A673 (cell line): ENCODE measurements around the gene NAXD. TPM values are rescaled to one million over a fixed set of nuclear protein-coding genes. Genes with fewer than 3 reads are reported as not detected.

Experiments
- BruUV-seq: library from RNA; stranded (reverse); fragments of 400-500 nt; replicated peaks from 2 replicates; lab custom pipeline; 2021; lab: Mats Ljungman, UMichigan
- CTCF ChIA-PET: fragments of 300-600 bp; sonication (Branson Sonifier 250); formaldehyde crosslinking; loops from one replicate; lab custom pipeline; 2022; ENCODE audit warnings: antibody characterized with exemption; lab: Charles Lee
- POLR2A ChIA-PET: fragments of 300-600 bp; sonication (Branson Sonifier 250); formaldehyde crosslinking; loops from one replicate; lab custom pipeline; 2022; ENCODE audit warnings: antibody characterized with exemption; ENCODE audit not compliant: low non-redundant PET; lab: Charles Lee
- DNase-seq: peaks from one replicate; pipeline ENCODE4 v3.0.0-alpha.2; 2015; ENCODE audit warnings: low spot score
- H3K27ac ChIP-seq: fragments of 200-600 bp; sonication (generic); 2 replicates; pipeline ENCODE4 v1.5.1; 2016; ENCODE audit warnings: mixed run types, low read depth, mild to moderate bottlenecking, mixed read lengths, antibody characterized with exemption, low read length; ENCODE audit not compliant: poor library complexity, severe bottlenecking
- H3K27me3 ChIP-seq: fragments of 200-600 bp; sonication (generic); replicated peaks from 2 replicates; pipeline ENCODE4 v1.6.1; 2017; ENCODE audit warnings: mixed run types, low read depth, mild to moderate bottlenecking, mixed read lengths, antibody characterized with exemption, low read length; ENCODE audit not compliant: insufficient read depth, poor library complexity
- H3K36me3 ChIP-seq: fragments of 200-600 bp; sonication (generic); 2 replicates; pipeline ENCODE4 v1.6.1; 2016; ENCODE audit warnings: mixed run types, mild to moderate bottlenecking, mixed read lengths, antibody characterized with exemption, low read length; ENCODE audit not compliant: insufficient read depth, poor library complexity, severe bottlenecking
- H3K4me1 ChIP-seq: fragments of 200-600 bp; sonication (generic); 2 replicates; pipeline ENCODE4 v1.6.1; 2017; ENCODE audit warnings: mixed run types, mild to moderate bottlenecking, mixed read lengths, antibody characterized with exemption, low read length; ENCODE audit not compliant: insufficient read depth, poor library complexity, severe bottlenecking
- H3K4me3 ChIP-seq: fragments of 200-600 bp; sonication (generic); 2 replicates; pipeline ENCODE4 v1.5.1; 2016; ENCODE audit warnings: low read depth, mixed run types, mild to moderate bottlenecking, mixed read lengths, low read length; ENCODE audit not compliant: poor library complexity, severe bottlenecking
- H3K9me3 ChIP-seq: fragments of 200-600 bp; sonication (generic); 2 replicates; pipeline ENCODE4 v1.6.1; 2016; ENCODE audit warnings: mixed run types, low read depth, mild to moderate bottlenecking, mixed read lengths, antibody characterized with exemption, low read length; ENCODE audit not compliant: poor library complexity, severe bottlenecking
- EZH2 ChIP-seq: fragments of 200-600 bp; sonication (generic); IDR thresholded peaks from 2 replicates; pipeline ENCODE4 v1.6.1; 2017; ENCODE audit warnings: borderline replicate concordance, low read depth, mild to moderate bottlenecking, mixed read lengths, antibody characterized with exemption, low read length; ENCODE audit not compliant: poor library complexity, severe bottlenecking
- intact Hi-C: fragments of 100-400 bp; cut with micrococcal nuclease; formaldehyde crosslinking; loops from one replicate; pipeline ENCODE4 v1.10.0; 2022; ENCODE audit not compliant: unreplicated experiment
- total RNA-seq: library from RNA; stranded (reverse); gene quantifications from 2 replicates; pipeline ENCODE4 v1.2.3, GENCODE V29; 2021
- TF ChIP-seq, protein P1 (sequence below): fragments of 300-800, 200-600 bp; sonication (generic); conservative IDR thresholded peaks from 2 replicates; pipeline ENCODE4 v1.5.1; 2017; ENCODE audit warnings: low read depth, mild to moderate bottlenecking, antibody characterized with exemption, low read length, moderate library complexity, mixed read lengths

The NAXD gene
- total RNA-seq, 1 experiment from 2014 or later: 27.9 TPM

- ChIA-PET POLR2A (no interaction called here), CTCF (no interaction called here)
- no peak overlapping the region for H3K27ac ChIP-seq
- TF ChIP-seq, protein P1, sequence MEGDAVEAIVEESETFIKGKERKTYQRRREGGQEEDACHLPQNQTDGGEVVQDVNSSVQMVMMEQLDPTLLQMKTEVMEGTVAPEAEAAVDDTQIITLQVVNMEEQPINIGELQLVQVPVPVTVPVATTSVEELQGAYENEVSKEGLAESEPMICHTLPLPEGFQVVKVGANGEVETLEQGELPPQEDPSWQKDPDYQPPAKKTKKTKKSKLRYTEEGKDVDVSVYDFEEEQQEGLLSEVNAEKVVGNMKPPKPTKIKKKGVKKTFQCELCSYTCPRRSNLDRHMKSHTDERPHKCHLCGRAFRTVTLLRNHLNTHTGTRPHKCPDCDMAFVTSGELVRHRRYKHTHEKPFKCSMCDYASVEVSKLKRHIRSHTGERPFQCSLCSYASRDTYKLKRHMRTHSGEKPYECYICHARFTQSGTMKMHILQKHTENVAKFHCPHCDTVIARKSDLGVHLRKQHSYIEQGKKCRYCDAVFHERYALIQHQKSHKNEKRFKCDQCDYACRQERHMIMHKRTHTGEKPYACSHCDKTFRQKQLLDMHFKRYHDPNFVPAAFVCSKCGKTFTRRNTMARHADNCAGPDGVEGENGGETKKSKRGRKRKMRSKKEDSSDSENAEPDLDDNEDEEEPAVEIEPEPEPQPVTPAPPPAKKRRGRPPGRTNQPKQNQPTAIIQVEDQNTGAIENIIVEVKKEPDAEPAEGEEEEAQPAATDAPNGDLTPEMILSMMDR: no peak
- no peak for TF ChIP-seq EZH2
- H3K36me3 ChIP-seq: no peaks in the 10 kb centered on the region
- intact Hi-C loops: loop anchor here (5.0 to 10.0 kb wide), 2 partner anchors 325 to 632 kb away; partner anchors contain the start of gene ANKRD10
- no peaks in the 10 kb centered on the region for H3K9me3 ChIP-seq
- no peaks in the 10 kb centered on the region for H3K27me3 ChIP-seq
- BruUV-seq: no TSS peak
- DNase-seq: no peak
- no peaks in the 10 kb centered on the region for H3K4me1 ChIP-seq
- no peak overlapping the region for H3K4me3 ChIP-seq
These were observed 25.5 kb upstream of the NAXD start for GRCh38 chr13:110589793-110590390.

DNA sequence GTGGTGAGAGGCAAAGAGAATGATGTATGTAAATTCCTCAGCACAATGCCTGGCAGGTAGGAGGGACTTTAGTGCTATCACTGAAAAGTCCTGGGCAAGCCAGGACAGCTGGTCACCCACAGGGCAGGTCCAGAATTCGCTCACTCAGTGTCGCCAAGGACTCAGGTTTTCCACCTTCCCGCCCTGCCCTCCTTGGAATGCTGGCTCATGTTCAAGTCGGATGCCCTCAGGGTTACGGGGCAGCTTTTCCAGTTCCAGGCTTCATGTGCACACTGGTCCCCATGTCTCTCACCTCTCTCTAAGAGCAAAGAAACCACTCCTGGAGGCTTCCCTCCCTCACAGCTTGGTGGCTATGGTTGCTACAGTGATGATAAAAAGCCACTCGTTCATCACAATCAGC lies 24.8 kb upstream of the NAXD start:
- DNase-seq: no peak
- ChIA-PET CTCF (no interaction called here), POLR2A (no interaction called here)
- intact Hi-C loops: loop anchor here (5.0 to 10.0 kb wide), 2 partner anchors 324 to 632 kb away; partner anchors contain the start of gene ANKRD10
- Histone ChIP-seq H3K4me1 (no peaks in the 10 kb centered on the region), H3K36me3 (no peaks in the 10 kb centered on the region), H3K4me3 (no peak overlapping the region), H3K27me3 (no peaks in the 10 kb centered on the region), H3K9me3 (no peaks in the 10 kb centered on the region), H3K27ac (no peak overlapping the region)
- BruUV-seq: no TSS peak
- no peak for TF ChIP-seq EZH2
- TF ChIP-seq, protein P1: no peak

DNA sequence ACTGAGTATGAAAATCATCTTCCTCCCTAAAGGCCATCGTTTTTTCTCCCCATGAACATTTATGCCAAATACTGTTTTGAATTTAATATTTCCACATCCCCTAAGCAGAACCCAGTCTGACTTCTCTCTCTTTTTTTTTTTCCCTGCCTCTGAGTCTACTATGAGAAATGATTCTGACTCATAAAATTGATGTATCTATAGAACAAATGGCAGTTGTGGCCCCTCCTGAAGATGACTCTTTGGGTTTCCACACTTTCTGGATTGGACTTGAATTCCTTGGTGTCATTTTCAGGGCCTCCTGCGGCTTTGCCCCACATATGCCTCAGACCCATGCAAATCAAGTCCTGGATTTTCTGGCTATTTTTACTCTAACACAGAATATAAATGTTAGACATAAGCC lies 22.7 kb upstream of the NAXD start:
- no TSS peak for BruUV-seq
- no peak for DNase-seq
- Histone ChIP-seq H3K4me3 (no peak overlapping the region), H3K27ac (no peak overlapping the region), H3K4me1 (no peaks in the 10 kb centered on the region), H3K9me3 (no peaks in the 10 kb centered on the region), H3K36me3 (no peaks in the 10 kb centered on the region), H3K27me3 (no peaks in the 10 kb centered on the region)
- ChIA-PET POLR2A (no interaction called here), CTCF (no interaction called here)
- intact Hi-C loops: loop anchor here (1.0 to 10.0 kb wide), 3 partner anchors 227 to 630 kb away; partner anchors contain the start of gene ANKRD10
- TF ChIP-seq EZH2: no peak
- TF ChIP-seq, protein P1: no peak
